Stimulated activated CD4-positive, alpha-beta T cell treated with anti-CD3 and anti-CD28 coated beads, TNF-alpha, amount 100 ng/mL, for 1 hour (primary cell): ENCODE data around the gene PLCB1.

ENCODE experiments used
- DNase-seq, 3 donors: peaks; one replicate each; pipeline ENCODE4 v3.0.0-alpha.2; 2020; ENCODE audit warnings: low read depth in 3 of 3, low spot score in 1 of 3

PLCB1 gene

DNA sequence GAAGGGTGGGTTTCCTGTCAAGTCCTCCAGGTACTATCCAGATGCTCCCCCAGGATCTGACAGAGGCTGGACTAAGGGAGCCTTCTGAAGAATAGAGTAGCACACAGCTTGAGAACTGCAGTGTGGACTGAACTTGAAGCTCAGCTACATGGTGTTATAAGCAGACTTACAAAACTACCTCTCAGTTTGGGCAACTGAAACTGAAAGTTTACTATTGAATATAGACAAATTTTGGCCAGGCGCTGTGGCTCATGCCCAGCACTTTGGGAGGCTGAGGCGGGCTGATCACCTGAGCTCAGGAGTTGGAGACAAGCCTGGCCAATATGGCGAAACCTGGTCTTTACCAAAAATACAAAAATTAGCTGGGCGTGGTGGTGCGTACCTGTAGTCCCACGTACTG, 348.5 kb downstream of the PLCB1 start:
- no peak for DNase-seq

DNA sequence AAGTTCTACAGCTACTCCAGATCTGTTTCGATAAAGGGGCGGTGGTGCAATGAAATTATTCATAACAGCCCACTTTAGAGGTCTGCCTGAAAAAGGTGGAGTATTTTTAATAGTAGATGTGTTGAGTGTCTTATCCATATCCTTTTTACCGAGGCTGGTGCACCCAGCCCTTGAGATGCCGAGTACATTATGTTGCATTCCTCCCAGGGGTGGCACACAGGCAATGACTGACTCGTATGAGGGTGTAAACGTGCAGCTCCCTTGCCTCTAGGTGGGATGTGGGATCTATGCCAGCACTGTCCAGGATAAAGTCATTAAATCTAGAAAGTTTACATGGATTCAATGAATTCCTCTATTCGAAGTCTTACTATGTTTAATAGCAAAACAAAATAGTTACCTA, 355.6 kb downstream of the PLCB1 start:
- DNase-seq: no peak

DNA sequence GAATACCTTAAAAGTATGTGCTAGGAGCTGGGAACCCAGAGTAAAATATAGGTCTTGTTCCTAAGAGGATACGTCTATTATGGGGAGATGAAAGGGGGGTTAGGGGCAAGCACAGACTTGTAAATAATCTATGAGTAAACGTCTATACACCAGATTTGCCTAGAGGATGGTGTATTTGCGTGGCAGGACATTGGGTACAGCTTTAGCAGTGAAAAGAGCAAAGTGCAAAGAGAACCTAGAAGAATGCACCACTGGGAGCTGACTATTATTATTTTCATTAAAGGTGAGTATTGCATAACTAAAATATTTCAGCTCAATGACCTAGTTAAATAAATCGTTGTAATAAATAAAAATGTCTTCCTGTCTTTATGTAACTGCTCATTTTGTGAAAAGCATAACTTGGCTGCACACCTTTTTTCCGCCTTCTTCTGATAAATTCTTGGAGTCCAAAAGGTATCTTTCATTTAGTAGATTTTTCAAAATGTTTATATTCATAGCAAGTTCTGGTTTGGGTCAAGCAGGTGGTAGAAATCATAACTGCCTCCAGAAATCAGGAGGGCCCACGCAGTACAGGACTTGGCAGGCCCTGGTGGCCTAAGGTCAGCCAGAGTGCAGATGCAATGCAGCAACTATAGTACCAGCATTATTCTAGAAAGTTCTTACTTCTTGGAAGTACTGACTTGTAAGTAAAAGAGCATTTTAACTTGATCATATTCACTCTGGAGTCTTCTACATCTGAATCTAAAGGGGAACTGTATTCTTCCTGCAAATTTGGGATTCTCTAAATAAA, 357.2 kb downstream of the PLCB1 start:
- no peak for DNase-seq

DNA sequence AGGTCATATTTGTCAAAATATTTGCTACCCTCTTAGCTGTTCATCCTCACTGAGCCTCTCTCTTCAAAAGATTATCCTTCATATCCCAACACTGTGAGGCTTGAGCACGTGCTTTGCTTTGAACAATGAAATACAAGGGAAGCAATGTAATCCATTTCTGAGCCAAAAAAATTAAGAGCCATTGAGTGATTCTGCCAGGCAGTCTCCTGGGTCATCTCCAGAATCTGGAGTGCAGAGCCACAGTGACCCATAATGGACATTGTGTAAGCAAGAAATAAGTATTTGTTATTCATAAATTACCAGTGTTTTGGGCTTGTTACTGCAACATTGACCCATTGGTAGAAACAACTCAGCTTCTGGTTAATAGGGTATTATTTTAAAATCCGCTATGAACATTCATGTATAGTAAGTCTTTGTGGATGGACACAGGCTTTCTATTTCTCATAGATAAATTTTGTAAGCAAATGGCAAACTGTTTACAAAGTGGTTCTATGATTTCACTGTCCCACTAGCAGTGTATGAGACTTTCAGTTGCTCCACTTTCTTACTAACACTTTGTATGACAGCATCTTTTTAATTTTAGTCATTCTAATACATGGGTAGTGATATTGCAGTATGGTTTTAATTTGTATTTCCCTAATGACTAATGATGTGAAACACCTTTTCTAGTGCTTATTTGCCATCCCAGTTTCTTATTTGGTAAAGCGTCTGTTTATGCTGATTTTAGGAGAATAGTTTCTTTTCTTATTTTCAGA, 358.2 kb downstream of the PLCB1 start:
- DNase-seq: no peak

DNA sequence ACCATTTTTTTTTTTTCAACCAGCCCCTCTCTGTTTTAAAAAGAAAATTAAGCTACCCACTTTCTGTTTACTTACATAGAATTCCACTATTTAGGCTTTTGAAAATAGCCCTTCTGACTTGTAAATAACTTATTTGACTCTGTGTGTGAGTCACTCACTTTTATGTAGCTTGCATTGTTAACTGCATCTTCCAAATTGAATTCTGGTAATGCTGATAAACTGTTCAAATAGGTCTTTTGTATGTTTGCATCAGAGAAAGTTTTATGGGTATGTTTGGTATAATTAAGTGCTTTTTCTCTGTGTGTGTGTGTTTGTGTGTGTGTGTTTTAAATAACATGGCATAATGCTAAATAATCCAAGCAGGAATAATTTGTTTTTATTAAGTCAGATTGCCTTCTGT, 360.1 kb downstream of the PLCB1 start:
- no peak for DNase-seq

DNA sequence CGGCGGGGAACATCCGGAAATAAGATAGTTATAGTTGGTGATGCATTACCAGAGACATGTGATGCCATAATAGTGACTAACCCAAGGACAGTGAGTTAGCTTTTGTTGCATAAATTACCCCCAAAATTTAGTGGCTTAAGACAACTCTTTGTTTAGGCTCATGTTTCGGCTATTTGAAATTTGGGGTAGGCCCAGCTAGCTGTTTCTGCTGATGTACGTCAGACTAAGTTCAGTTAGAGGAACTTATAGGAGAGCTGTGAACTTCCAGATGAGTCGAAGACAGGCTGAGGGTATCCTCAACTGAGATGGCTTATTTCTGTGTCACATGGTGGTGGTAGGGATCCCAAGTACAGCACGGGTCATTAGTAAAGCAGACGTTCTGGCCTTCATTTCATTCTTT, 366.5 kb downstream of the PLCB1 start:
- DNase-seq: no peak

DNA sequence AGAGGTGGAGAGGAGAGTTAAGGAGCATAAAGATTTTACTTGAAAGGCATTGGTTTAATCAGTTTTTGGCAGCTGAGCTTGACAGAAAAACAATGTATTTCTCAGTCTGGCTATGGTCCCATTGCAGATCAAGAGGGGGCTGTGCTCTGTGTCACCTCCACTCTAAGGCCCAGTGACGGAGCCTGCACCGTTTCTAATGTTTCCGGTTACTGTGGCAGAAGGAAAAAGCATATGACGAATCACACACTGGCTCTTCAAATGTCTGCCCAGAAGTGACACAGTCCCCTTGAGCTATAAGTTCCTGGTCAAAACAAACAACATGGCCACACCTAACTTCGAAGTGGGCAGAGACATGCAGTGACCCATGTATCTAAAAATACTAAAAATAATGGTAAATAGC, 372.0 kb downstream of the PLCB1 start:
- DNase-seq: no peak

DNA sequence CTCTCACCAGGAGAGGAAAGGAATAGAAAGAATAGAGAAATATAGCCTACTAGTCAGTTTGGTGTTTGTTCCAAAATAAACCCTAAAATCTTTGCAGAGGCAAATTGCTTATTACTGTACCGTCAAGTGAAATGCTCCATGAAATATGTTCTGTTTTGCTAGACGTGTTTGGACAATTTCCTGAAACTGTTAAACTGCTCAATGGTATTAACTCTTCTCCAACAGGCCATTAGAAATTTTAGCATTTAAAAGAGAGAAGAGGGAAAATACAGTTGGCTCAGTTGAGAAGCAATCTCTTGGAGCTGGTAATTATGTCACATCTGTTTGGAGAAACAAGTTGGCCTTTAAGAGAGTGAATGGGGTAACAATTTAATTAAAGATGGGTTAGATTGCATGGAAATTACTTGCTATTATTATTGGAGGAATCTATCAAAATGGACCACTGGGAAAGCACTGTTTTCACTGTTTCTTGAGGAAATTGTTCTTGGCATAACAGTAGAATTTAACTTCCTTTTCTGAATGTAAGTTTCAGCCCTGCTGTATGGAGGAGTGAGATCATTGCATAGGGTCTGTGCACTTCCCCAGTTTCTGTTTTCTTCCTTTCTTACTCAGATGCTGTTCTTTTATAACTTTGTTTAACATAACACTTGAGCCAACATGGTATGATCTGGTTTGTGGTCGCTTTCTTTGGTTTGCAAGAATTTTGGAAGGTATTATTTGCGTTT, 373.6 kb downstream of the PLCB1 start:
- DNase-seq: no peak

DNA sequence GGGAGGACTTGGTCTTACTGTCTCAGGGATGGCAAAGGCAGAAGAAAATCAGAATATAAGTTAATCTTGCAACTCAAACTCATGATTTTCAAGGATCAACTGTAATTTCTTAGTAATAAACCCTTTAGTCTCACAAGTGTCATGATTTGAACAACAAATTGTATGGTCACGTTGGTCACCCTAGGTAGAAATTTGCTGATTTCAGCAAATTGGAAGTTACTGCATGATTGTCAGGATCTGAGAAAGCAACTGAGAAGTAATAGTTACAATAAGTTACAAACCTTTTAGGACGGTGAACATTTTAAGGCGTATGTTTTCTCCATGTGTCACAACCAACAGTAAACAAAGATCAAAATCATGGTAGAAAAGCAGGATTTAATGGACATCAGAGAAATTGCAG, 375.2 kb downstream of the PLCB1 start:
- DNase-seq: no peak

DNA sequence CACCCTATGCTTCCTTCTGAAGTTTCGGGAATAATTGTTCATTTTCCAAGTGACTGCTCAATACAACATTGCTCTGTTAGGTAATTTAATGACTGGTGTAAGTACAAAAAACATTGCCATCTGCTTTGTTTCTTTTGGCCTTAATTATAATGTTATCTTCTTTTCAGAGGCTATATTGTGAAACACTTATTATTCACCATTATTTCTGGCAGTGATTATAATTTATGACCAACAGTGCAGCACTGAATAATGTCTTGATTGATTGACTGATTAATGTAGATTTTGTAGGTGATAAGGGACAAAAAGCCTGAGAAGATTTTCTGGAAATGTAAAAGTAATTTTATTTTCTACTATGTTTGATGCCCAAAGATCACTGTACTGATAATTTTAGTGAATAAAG, 377.7 kb downstream of the PLCB1 start:
- no peak for DNase-seq

DNA sequence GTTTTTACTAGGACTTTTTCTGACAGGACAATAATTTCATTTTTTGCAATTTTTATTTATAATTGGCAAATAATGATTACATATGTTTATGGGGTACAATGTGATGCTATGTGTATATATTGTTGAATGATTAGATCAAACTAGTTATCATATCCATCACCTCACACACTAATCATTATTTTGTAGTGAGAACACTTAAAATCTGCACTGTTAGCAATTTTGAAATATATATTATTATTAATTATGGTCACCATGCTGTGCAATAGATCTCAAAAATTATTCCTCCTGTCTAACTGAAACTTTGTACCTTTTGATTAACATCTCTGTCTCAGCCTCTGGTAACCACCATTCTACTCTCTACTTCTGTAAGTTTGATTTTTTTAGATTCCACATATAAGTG, 378.7 kb downstream of the PLCB1 start:
- no peak for DNase-seq

DNA sequence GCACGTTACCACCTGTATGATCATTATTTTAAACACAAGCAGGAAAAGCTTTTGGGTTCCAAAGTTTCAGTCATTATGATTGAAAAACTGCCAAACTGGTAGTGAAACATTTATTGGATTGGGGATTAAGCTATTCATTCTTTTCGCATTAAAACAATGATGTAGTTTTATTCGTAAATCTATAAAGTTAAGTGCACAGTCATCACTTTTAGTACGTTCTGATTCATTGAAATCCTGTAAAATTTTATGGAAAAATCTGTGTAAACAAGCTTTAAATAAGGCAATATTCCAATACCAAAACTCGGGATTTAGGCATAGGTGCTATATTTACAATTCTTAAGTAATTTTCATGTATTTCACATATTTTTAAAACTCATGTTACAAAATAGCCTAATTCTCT, 379.9 kb downstream of the PLCB1 start:
- DNase-seq: no peak

DNA sequence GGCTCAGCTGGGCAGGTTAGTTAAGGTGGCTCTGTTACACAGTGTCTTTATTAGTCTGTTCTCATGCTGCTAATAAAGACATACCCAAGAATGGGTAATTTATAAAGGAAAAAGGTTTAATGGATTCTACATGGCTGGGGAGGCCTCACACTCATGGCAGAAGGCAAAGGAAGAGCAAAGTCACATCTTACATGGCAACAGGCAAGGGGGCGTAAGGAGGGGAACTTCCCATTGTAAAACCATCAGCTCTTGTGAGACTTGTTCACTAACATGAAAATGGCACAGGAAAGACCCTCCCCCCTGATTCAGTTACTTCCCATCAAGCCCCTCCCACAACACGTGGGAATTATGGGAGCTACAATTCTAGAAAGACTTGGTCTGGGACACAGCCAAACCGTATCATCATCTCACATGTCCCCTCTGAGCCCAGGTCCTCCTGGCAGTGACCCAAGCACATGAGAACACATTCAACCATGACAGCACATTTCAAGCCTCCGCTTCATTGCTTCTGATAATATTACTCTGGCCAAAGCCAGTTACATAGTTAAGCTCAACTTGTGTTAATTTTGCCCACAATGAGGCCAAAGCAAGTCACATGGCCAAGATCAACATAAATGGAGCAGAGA, 383.9 kb downstream of the PLCB1 start:
- no peak for DNase-seq

DNA sequence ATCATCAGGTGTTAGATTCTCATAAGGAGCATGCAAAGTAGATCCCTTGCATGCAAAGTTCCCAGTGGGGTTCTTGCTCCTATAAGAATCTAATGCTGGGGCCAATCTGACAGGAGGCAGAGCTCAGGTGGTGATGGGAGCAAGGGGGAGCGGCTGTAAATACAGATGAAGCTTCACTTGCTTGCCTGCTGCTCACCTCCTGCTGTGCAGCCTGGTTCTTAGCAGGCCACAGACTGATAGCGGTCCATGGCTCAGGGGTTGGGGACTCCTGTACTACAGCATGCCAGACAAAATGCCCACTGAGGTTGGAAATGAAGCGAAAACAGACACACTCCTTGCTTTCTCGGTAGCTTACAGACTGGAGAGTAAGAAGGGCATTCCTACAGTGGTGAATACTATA, 386.8 kb downstream of the PLCB1 start:
- no peak for DNase-seq

DNA sequence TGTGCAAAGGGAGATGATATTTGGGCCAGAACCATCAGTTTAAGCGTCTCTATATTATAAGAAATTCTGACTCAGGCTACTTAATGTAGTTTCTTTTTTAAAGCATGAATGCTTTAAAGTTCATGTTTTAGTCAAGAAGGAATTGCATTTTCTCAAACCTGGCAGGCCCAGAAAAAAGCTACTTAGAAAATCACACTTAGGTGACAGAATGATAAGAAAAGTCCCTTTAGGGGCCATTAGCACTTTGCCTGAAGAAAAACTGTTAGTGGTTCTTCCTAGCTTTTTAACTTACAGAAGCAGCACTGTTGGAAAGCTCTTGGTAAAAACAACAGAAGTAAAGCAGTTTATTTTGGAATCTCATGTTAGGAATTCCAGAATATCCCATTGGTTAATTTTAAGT, 387.8 kb downstream of the PLCB1 start:
- no peak for DNase-seq

DNA sequence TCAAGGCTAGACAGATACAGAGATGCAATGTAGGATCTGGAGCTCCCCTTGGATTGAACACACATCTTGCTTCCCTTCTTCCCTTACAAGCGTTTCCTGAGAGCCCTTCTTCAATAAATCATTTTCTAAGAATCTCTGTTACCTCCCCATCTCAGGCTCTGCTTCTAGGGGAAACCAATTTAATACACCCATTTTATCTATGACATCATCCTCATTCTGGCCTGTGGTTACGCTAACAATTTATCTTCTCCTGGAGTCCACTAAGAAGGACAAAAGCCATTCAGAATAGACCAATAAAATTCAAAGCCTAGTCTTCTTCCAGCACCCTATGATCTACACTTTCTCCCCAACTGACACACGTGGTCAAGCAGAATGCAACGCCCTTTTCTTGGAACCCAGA, 390.1 kb downstream of the PLCB1 start:
- DNase-seq: no peak

DNA sequence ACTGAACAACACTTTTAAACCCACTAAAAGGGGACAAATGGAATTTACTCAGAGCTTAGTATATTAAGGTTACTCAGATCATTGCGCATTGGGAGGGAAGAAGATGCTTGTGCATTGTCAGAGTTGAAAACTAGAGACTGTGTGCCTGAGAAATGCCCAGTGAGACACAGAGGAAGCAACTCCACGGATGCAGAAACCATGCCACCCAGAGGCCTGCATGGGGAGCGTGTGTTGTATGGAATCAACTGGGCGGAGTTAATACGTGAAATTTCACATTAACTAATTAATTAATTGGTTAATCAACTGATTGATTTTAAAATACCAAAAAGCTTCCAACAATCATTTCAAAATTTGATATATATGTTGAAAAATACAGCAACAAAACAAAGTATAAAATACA, 391.6 kb downstream of the PLCB1 start:
- DNase-seq: no peak

DNA sequence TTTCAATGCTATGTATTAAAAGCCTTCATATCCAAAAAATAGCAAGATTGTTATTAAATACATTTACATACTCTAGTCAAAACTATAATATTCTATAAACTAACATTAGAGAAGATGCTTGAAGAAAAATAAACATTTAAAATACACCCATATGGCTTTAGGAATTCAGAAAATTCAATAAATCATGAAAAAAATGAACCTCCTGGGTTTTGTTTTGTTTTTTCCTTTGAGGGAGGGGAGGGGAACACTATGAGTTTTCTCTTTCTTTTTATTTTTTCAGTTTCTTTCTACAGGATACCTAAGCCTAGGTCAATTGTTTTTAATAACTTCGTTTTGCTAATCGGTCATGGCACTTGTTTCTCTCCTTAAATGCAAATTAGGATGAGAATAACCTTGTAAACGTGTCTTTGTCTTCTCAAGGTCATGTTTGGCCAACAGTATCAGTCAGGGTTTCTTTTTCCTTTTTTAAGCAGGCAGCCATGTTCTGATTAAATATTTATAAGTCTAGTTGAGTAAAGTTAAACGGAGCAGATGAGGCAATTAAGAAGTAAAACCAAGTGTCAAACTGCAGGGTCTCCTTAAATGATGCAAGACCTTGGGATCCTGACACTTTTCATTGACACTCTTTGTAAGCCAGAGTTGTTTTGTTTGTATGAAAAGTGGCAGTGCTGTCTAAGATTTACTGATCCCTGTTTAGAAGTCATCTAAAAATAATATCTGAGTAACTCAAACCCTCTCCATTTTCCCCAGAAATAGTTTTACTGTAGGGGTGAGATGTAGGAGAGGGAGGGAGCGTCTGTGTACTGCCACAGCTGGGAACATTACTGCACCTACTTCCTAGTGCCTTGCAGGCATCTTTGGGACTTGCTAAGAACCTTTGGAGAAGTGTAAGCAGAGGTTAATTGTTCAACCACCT, 392.3 kb downstream of the PLCB1 start:
- no peak for DNase-seq

DNA sequence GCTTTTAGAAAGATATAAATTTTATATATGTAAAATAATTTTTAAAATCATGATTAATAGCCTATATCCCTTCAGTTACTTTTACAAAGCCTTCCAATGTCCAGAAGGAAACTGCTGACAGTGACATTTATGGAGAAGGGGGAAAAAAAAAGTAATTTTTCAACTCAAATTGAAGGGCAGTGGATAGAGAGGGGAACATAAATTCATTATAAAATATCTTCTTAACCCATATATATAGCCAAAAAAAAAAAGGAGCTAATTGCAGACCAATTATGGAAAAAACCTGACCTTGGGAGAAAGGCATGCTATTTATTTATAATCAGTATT, 392.9 kb downstream of the PLCB1 start:
- no peak for DNase-seq

DNA sequence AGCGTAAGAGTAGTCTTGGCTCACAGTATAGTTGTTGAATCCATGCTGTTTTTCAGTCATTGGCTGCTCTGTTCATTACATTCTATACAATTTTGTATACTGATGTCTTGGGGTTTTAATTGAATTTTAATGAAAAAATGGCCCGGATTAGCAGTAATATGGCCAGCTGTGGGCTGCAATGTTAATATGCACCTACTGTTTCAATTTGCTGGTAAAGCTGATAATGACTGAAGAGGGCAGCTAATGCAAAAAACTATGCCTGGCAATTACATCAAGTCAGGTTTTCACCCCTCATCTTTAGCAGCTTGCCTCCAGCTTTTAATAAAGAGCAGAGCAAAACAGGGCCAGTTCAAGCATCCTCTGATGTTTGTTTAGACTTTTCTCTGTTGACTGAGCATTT, 394.5 kb downstream of the PLCB1 start:
- no peak for DNase-seq
